ENCODE measurements around the gene CDNF.

DNA sequence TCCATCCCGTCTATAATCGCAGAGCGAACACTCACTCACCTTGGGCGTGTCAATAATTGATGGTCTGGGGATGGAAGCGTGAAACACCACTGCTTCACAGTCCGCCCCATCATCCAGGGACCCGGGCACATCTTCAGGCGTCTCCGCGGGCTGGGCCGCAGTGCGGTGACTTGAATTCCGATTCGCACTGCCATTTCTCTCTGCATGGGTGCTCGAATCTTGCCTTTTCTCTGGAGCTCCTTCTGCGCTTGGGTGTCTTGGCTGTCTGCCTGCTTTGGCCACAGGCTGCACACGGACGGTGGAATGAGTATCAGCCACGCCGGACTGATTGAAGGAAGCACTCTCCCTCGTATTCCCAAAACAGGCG, 63.6 kb downstream of the CDNF start:
- TF ChIP-seq, protein P1, sequence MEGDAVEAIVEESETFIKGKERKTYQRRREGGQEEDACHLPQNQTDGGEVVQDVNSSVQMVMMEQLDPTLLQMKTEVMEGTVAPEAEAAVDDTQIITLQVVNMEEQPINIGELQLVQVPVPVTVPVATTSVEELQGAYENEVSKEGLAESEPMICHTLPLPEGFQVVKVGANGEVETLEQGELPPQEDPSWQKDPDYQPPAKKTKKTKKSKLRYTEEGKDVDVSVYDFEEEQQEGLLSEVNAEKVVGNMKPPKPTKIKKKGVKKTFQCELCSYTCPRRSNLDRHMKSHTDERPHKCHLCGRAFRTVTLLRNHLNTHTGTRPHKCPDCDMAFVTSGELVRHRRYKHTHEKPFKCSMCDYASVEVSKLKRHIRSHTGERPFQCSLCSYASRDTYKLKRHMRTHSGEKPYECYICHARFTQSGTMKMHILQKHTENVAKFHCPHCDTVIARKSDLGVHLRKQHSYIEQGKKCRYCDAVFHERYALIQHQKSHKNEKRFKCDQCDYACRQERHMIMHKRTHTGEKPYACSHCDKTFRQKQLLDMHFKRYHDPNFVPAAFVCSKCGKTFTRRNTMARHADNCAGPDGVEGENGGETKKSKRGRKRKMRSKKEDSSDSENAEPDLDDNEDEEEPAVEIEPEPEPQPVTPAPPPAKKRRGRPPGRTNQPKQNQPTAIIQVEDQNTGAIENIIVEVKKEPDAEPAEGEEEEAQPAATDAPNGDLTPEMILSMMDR (IDR thresholded peaks at IDR 0.05): no peak
- TF ChIP-seq POLR2A (IDR thresholded peaks at IDR 0.05): no peak
